Endometrium (tissue), 2 donors: Measurements from ENCODE around the gene RNU1-4.
"Not testable (repeated sequence)": the region's sequence is repeated elsewhere in the genome, so short reads cannot be mapped to it uniquely, and the experiment has no call there.

Source experiments
- FAIRE-seq: peaks from 2 replicates; lab custom pipeline; 2012; peaks lifted over from hg19 to GRCh38; lab: Jason Lieb, UNC
- donor health status: control.
- donor health status: control.

Gene RNU1-4

DNA sequence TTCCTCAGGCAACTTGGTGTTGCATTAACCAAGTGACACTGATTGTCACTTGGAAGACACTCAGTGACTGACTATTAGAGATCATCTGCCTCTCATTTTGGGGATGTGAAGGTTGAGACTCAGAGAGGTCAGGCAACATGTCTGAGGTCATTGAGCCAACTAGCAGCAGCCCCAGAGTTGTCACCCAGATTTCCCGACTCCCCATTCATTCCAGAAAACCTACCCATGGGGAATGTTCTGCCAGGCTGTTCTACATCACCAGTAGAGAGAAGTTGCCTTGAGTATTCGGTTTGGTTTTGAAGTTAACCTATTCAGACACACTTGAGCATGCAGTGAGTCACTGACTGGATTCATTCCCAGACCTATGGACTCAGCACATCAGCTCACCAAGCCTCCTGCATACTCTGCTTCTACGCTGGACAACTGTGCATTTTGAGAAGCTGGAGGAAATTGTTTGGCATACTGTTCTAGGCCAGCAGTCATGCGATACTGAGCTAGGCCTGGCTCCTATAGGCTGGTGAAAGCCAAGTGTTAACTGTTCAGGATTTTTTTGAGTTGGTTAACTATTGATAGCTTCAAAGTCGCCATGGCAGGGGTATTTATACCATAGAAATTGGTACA lies 29.9 kb downstream of the RNU1-4 start:
- FAIRE-seq: not testable (repeated sequence)

DNA sequence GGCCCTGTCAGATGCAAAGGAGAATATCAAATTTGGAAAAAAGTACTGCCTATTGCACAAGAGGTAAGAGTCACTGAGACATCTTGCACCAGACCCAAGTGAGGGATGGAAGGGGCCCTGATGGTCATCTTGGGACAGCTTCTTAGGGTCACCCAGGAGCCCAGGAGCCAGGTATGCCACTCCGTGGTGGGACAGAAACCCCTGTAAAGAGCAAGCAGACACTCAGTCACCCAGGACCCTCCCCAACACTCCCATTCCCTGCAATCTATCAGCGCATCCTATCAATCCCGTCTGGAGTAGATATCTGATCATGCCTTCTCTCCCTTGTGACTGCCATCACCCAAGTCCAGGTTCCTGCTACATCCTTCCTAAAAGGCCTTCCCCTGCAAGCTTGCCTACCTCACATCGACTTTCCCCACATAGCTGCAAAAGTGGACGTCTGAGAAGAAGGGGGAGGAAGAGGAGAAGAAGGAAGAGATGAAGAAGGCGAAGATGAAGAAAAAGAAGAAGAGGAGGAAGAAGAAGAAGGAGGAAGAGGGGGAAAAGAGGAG lies 30.7 kb downstream of the RNU1-4 start:
- not testable (repeated sequence) for FAIRE-seq

DNA sequence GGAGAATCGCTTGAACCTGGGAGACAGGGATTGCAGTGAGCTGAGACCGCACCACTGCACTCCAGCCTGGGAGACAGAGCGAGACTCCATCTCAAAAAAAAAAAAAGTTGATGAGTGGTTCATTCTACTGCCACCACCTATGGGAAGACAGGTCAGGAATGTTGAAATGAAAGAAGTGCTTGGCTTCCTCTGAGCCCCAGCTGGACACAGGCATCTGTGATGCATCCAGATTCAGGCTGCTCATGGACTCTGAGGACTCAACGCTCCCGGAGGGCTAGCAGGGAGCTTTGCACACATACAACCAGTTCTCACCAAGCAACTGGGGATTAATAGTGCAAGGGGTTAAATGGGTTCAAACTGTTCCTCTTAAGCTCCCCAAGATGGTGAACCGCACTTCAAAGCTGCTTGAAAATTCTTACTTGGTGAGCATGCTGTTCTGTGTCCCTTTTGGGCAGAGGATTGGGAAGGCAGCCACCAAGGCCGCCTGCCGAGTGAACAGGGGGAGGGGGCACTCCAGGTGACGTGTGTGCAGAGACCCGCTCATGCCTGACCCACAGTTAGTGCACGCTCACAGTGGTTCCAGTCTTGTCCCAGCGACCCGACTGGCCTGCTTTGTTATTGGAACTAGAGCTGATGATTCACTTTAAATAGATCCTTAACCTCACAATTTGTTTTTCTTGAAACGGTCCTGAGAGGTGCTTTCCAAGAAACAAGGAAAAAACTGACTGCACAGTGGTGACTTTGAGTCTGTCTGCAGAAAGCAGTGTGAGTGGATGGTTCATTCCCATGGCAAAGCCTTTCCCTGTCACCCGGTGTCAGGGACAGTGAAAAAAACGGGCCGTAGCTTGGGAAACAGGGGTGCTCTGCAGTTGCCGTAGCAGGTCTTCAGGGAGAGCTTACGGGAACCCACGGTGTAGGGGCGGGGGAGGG lies 32.2 kb downstream of the RNU1-4 start:
- FAIRE-seq: not testable (repeated sequence)

DNA sequence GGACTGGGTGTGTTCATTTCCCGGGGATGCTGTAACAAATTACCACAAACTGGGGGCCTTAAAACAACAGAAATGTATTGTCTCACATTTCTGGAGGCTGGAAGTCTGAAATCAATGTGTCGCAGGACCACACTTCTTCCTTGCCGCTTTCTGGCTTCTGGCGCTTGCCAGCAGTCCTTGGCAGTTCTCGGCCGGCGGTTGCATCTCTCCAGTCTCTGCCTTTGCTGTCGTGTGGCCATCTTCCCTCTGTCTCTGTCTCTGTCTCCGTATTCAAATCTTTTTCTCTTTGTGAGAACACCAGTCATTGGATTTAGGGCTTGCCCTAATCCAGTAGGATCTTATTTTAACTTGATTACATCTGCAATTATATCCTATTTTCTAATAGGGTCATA lies 32.9 kb downstream of the RNU1-4 start:
- FAIRE-seq: not testable (repeated sequence)

DNA sequence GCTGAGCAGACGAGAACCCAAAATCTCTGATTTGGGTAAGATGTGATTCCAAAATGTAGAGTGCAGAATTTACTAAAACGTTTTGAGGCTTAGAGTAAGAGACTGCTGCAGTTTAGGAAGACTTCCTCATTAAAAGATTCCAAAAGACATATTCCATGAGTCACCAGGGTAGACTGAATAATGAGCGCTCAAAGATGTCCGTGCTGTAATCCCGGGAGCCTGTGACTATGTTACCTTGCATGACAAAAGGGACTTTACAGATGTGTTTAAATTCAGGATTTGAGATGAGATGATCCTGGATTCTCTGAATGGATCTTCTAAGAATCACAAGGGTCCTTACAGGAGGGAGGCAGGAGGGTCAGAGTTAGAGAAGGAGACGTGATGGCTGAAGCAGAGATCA lies 33.4 kb downstream of the RNU1-4 start:
- FAIRE-seq: not testable (repeated sequence)

DNA sequence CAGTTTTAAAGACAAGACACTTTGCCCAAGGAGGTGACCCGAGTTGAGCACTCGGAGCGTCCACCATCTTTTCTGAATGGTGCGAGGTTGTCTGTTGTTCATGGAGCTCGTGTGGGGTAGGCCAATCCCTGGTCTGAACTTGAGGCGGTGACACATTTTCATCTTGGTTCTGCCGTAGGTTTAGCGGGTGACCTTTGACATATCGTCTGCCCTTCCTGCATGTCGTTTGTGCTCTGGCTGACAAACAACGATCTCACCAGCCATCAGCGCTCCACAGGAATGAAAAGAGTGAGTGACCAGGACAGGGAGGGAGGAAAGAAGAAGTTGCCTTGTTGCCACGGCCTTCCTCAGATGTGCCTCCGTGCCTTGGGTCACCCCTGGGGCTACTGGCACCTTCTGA lies 34.5 kb downstream of the RNU1-4 start:
- FAIRE-seq: not testable (repeated sequence)

DNA sequence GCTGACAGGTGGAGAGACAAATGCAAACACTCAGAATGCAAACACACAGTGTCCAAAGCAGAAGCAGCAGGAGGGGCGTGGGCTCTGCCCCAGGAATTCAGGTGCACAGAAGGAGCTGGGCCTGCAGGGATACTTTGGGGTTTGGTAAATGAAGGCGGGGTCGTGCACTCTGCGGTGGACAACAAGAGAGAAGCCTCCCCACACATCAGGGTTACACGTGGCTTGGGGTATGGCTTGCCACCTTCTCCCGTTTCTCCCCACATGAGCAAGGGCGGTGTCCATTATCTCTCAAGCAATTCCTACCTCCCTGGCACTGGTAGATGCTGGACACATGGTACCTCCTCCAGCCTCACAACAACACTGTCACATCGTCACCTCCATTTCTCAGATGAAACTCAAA lies 35.0 kb downstream of the RNU1-4 start:
- not testable (repeated sequence) for FAIRE-seq

DNA sequence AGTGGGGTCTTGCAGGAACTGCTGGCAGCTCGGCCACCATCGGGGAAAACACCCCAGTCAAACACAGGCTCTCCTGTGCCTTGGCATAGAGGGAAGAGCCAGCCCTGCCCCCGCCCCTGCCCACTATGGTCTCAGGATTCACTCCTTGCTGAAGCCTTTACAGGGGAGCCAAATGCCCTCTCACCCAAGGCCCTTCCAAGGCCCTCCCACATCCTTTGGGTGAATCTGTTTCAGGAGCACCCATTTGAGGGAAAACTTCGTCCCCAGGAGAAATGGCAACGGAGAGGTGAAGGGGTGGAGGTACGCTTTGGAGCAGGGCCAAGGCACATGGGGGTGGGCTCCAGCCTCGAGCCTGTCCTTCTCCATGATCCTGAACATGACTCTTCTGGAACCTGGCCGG lies 35.9 kb downstream of the RNU1-4 start:
- FAIRE-seq: not testable (repeated sequence)

DNA sequence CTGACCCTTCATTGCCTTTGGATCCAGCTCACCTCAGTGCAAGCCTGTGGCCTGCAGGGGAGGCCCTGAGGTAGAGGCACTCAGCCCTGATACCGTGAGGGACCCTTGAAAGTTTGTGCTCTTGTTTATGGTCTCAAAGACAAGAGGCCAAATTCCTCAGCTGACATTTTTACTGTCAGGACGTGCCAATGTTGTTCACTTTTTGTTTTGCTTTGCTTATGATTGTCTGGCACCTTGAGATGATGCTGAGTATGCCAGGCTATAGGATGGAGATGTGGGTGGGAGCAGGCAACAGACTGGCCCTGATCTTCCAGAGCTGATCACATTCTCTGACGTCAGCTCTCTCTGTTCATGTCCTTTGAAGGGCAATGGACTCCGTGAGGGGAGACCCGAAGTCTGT lies 36.5 kb downstream of the RNU1-4 start:
- not testable (repeated sequence) for FAIRE-seq

DNA sequence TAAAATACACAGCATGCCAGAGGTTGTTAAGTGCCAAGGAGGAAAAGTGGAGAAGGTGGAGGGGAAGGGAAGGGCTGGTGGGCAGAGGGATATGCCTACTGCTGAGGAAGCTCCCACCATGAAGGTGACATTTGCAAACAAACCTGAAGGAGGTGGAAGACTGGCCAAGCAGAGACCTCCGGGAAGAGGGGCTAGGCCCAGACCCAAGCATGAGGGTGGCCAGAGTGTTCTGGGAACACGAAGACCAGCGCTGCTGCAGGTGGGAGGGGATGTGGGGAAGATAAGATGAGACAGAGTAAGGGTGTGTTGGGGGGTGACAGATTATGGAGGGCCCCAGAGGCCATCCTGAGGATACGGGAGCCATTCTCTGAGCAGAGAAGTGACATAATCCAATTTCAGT lies 37.5 kb downstream of the RNU1-4 start:
- not testable (repeated sequence) for FAIRE-seq

DNA sequence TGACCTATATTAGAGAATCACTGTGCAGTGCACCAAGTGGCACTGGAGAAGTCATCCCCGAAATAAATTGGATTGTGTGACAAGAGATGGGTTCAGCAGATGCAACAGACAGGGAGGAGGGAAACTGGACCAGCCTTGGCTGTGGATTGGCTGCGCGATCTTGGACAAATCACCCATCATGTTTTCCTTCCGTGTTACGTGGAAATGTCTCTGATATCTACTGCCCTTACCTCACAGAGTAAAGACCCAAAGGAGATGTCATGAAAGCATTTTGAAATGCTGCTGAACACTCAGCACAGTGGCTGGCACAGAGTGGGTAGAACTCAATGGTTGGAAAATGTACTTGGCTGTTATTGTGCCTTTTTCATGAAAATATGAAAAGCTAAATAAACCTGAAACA lies 39.2 kb downstream of the RNU1-4 start:
- FAIRE-seq: not testable (repeated sequence)

DNA sequence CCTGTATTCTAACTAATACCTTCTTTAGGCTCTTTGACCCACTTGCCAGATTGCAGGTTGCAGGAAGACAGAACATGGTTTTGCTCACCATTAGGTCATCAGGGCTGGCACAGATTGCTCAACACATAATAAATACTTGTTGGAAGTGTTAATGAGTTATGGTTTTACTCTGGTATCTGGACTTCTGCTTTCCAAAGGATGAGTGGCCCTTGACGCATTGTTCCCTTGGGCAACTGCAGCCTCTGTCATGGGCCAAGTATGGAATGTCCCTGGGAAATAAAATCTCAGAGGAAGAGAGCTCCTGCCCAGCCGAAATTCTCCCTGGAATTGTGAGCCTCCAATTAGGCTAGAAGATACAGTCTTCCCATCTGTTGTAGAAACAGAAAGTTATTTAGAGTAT lies 40.7 kb downstream of the RNU1-4 start:
- FAIRE-seq: not testable (repeated sequence)

DNA sequence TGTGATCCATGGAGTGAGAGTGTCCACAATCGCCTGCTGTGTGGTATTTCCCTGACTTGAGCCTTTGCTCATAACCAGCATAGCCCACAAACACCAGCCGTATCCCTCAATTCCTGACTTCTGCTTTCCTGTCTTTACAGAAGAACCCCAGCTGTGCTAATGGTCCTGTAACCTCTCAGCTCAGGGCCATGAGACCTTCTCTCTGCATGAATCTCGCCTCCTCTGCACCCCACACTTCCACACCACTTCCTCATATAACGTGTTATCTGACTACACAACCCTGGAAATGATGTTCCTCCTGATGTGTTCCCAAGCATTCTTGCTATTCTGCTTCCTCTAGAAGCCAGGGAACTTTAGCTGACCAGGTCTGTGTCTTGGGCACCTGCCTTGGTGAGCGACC lies 41.3 kb downstream of the RNU1-4 start:
- FAIRE-seq: not testable (repeated sequence)

DNA sequence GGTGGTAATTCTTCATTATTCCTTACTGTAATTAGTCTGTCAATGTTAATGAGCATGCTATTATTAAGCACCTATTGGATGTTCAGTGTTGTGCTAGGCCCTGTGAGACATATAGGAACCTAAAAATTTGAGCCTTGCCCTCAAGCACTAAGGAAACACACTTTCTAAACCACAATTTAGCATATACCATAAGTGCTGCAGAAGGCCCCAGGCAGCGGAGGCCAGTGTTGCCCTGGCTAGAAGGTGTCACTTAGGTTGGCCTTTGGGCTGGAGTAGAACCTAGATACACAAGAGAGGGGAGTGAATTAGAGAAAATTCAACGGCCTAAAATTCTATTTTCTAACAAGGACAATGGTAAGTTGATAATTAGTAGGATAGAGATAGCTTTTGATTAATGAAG lies 44.6 kb downstream of the RNU1-4 start:
- not testable (repeated sequence) for FAIRE-seq

DNA sequence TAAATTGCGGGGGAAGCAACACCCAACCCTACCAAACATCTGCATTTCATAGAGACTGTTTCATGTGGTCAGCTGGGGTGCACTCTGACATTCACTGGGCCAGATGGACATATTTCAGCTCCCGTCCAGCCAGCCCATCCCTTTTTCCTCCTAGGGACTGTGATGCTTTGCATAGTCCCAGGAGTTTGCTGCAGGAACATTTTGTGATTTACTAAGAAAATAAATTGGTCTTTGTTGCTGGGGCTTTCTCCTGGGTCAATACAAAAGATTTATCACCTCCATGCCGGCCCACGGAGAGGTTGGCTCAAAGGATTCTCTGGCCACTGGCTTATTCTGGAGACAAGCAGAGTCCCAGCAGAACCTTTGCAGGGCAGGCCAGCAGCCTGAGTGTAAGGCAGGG lies 46.0 kb downstream of the RNU1-4 start:
- peak; percentile 53 for FAIRE-seq

DNA sequence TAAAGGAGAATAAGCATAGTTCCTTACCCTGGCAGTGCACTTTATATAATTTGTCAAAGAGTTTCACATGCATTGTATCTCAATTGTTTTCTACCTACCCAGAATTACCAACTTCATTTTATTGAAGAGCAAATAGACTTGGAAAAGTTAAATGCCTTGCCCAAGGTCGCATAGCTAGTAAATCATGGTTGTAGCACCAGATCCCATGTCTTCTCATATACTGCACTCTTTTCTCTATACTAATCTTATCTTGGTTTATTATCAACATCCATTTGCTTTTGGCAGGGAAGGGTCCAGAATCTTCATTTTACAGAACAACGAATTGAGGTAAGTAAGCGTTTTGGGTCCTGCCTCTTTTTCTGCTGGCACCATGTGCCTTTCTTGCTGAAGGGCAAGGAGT lies 46.9 kb downstream of the RNU1-4 start:
- FAIRE-seq: not testable (repeated sequence)

DNA sequence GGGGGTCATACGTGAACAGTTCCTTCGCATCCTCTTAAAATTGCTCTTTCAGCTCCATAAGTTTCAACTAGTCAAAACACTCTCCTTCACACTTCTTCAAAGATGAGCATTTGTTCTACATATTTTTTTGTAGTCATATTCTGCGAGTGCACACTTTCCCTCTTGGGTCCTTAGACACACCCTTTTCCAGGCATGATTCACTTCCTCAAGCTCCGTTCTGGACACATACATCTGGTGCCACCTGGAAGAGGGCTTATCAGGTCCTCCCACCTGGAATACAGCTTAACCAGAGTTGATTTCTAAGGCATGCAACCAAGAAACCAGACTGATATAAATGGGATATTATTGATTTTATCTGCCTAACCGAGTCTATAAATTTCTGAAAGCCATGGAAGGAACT lies 47.4 kb downstream of the RNU1-4 start:
- FAIRE-seq: not testable (repeated sequence)
